ENCODE data around the gene CCDC192.
"Not testable (repeated sequence)": the region's sequence is repeated elsewhere in the genome, so short reads cannot be mapped to it uniquely, and the experiment has no call there.

The CCDC192 gene

GRCh38 chr5:127844581-127845021 is 141.4 kb downstream of the CCDC192 start:
- no peak for DNase-seq (ENCODE audit: low spot score)

- no peak for DNase-seq (ENCODE audit: low spot score)
Measured at GRCh38 chr5:127846884-127847283, 143.7 kb downstream of the CCDC192 start.

- DNase-seq (ENCODE audit: low spot score) = not testable (repeated sequence)
Measured at GRCh38 chr5:127847641-127848040, 144.4 kb downstream of the CCDC192 start.

GRCh38 chr5:127848098-127848497 is 144.9 kb downstream of the CCDC192 start:
- DNase-seq (ENCODE audit: low spot score) = no peak

GRCh38 chr5:127849408-127849807 is 146.2 kb downstream of the CCDC192 start:
- no peak for DNase-seq (ENCODE audit: low spot score)

- DNase-seq (ENCODE audit: low spot score) = no peak
Measured at GRCh38 chr5:127849891-127850290, 146.7 kb downstream of the CCDC192 start.

GRCh38 chr5:127851964-127852363 is 148.8 kb downstream of the CCDC192 start:
- DNase-seq (ENCODE audit: low spot score) = no peak

- DNase-seq (ENCODE audit: low spot score) = no peak
Measured at GRCh38 chr5:127854520-127854919, 151.3 kb downstream of the CCDC192 start.

GRCh38 chr5:127856292-127856691 is 153.1 kb downstream of the CCDC192 start:
- DNase-seq (ENCODE audit: low spot score) = no peak

- no peak for DNase-seq (ENCODE audit: low spot score)
Measured at GRCh38 chr5:127858116-127858784, 155.1 kb downstream of the CCDC192 start.

- no peak for DNase-seq (ENCODE audit: low spot score)
Measured at GRCh38 chr5:127860291-127860690, 157.1 kb downstream of the CCDC192 start.

- no peak for DNase-seq (ENCODE audit: low spot score)
Measured at GRCh38 chr5:127863161-127863560, 160.0 kb downstream of the CCDC192 start.

GRCh38 chr5:127863610-127864395 is 160.6 kb downstream of the CCDC192 start:
- no peak for DNase-seq (ENCODE audit: low spot score)

- DNase-seq (ENCODE audit: low spot score) = no peak
Measured at GRCh38 chr5:127864511-127864910, 161.3 kb downstream of the CCDC192 start.

GRCh38 chr5:127865273-127865672 is 162.1 kb downstream of the CCDC192 start:
- DNase-seq (ENCODE audit: low spot score) = no peak

GRCh38 chr5:127867022-127867783 is 164.0 kb downstream of the CCDC192 start:
- no peak for DNase-seq (ENCODE audit: low spot score)

GRCh38 chr5:127870914-127871313 is 167.7 kb downstream of the CCDC192 start:
- no peak for DNase-seq (ENCODE audit: low spot score)

- DNase-seq (ENCODE audit: low spot score) = no peak
Measured at GRCh38 chr5:127871503-127872153, 168.4 kb downstream of the CCDC192 start.

- no peak for DNase-seq (ENCODE audit: low spot score)
Measured at GRCh38 chr5:127872494-127872893, 169.3 kb downstream of the CCDC192 start.

- DNase-seq (ENCODE audit: low spot score) = peak; percentile 86
Measured at GRCh38 chr5:127875235-127876021, 172.2 kb downstream of the CCDC192 start.

GRCh38 chr5:127876384-127876783 is 173.2 kb downstream of the CCDC192 start:
- DNase-seq (ENCODE audit: low spot score) = no peak

Measured in SK-N-DZ (cell line).